DND-41 (cell line): ENCODE measurements around the gene TRAF2.

ENCODE experiments used
- ATAC-seq: fragments of 200-7000 bp; cut with Tn5 transposase; 3 replicates; pipeline ENCODE4 v1.9.1; 2021; ENCODE audit warnings: low read depth; ENCODE audit not compliant: insufficient read depth
- DNase-seq: peaks from one replicate; pipeline ENCODE4 v3.0.0-alpha.2; 2020
- H2AFZ ChIP-seq: 2 replicates; pipeline ENCODE4 v1.6.0; 2012; ENCODE audit warnings: low read depth, low read length
- H3K27ac ChIP-seq: 2 replicates; pipeline ENCODE4 v1.5.1; 2012; ENCODE audit warnings: low read length, inconsistent platforms
- H3K27me3 ChIP-seq: fragments of 200-600 bp; sonication (generic); 2 replicates; pipeline ENCODE4 v1.6.0; 2012; ENCODE audit warnings: low read length, mild to moderate bottlenecking, inconsistent platforms; ENCODE audit not compliant: insufficient read depth, poor library complexity
- H3K36me3 ChIP-seq: 2 replicates; pipeline ENCODE4 v1.5.1; 2012; ENCODE audit warnings: low read length, inconsistent platforms; ENCODE audit not compliant: insufficient read depth
- H3K4me1 ChIP-seq: 2 replicates; pipeline ENCODE4 v1.5.1; 2012; ENCODE audit warnings: mild to moderate bottlenecking, low read length; ENCODE audit not compliant: insufficient read depth
- H3K4me2 ChIP-seq: 2 replicates; pipeline ENCODE4 v1.6.0; 2012; ENCODE audit warnings: mild to moderate bottlenecking, moderate library complexity, low read length, inconsistent platforms; ENCODE audit not compliant: insufficient read depth
- H3K4me3 ChIP-seq, 2 experiments: fragments of 200-600 bp in 1 of 2; shearing (Covaris generic) in 1 of 2; 2 replicates each; pipeline ENCODE4 v1.5.1; 2012 to 2016; ENCODE audit warnings: inconsistent platforms in 2 of 2, low read length in 2 of 2, mild to moderate bottlenecking in 2 of 2, low read depth in 1 of 2, moderate library complexity in 1 of 2
- H3K79me2 ChIP-seq: 2 replicates; pipeline ENCODE4 v1.6.0; 2012; ENCODE audit warnings: low read length, inconsistent platforms; ENCODE audit not compliant: insufficient read depth
- H3K9ac ChIP-seq: 2 replicates; pipeline ENCODE4 v1.6.0; 2012; ENCODE audit warnings: low read depth, mild to moderate bottlenecking, inconsistent platforms, low read length, moderate library complexity
- H3K9me3 ChIP-seq: 2 replicates; pipeline ENCODE4 v1.5.1; 2012; ENCODE audit warnings: low read length, moderate library complexity, mild to moderate bottlenecking, inconsistent platforms; ENCODE audit not compliant: insufficient read depth, severe bottlenecking
- H4K20me1 ChIP-seq: 2 replicates; pipeline ENCODE4 v1.6.0; 2012; ENCODE audit warnings: low read length; ENCODE audit not compliant: insufficient read depth
- CTCF ChIP-seq: IDR thresholded peaks from 2 replicates; pipeline ENCODE4 v1.5.1; 2012; ENCODE audit warnings: borderline replicate concordance, low read length, moderate library complexity, mild to moderate bottlenecking; ENCODE audit not compliant: poor library complexity, severe bottlenecking; ENCODE audit errors: extremely low read depth
- EZH2 ChIP-seq: IDR thresholded peaks from 3 replicates; pipeline ENCODE4 v1.6.1; 2012; ENCODE audit warnings: borderline replicate concordance, low read depth, mild to moderate bottlenecking, moderate library complexity, low read length, inconsistent platforms; ENCODE audit not compliant: severe bottlenecking

TRAF2 gene

GRCh38 chr9:136945333-136946227 is 59.3 kb downstream of the TRAF2 start:
- Histone ChIP-seq H3K27ac (no peak overlapping the region), H3K36me3 (peaks cover 24% of the 10 kb centered on the region), H3K9ac (no peak overlapping the region), H4K20me1 (peaks cover 17% of the 10 kb centered on the region), H3K27me3 (no peaks in the 10 kb centered on the region), H3K4me3 (peak overlapping the region in 1 of 2 experiments; percentile 36; a peak in 1 of 4 replicates), H2AFZ (0 out of 2 replicates have a peak overlapping the region, but pooled peaks have one; percentile 60), H3K9me3 (no peaks in the 10 kb centered on the region), H3K4me1 (peaks cover 41% of the 10 kb centered on the region), H3K79me2 (peaks cover 23% of the 10 kb centered on the region), H3K4me2 (peak overlapping the region; percentile 50; the same call in 1 of the 2 replicates)
- TF ChIP-seq CTCF (no peak), EZH2 (no peak)
- ATAC-seq (no peak), DNase-seq (no peak)

- H3K4me3 ChIP-seq: no peak overlapping the region
- peaks cover 15% of the 10 kb centered on the region for H3K36me3 ChIP-seq
- H4K20me1 ChIP-seq: peaks cover 13% of the 10 kb centered on the region
- no peak overlapping the region for H2AFZ ChIP-seq
- TF ChIP-seq CTCF: no peak
- H3K9ac ChIP-seq: no peak overlapping the region
- H3K79me2 ChIP-seq: peaks cover 20% of the 10 kb centered on the region
- no peak for DNase-seq
- no peak overlapping the region for H3K4me2 ChIP-seq
- peaks cover 45% of the 10 kb centered on the region for H3K4me1 ChIP-seq
- no peak for ATAC-seq
- no peaks in the 10 kb centered on the region for H3K9me3 ChIP-seq
- no peak overlapping the region for H3K27ac ChIP-seq
- no peaks in the 10 kb centered on the region for H3K27me3 ChIP-seq
Measured at GRCh38 chr9:136946228-136947027, 60.1 kb downstream of the TRAF2 start.

GRCh38 chr9:136947028-136947891 is 60.9 kb downstream of the TRAF2 start:
- no peak for TF ChIP-seq EZH2
- no peak for TF ChIP-seq CTCF
- no peaks in the 10 kb centered on the region for H3K27me3 ChIP-seq
- DNase-seq: no peak
- H2AFZ ChIP-seq: no peak overlapping the region
- H3K79me2 ChIP-seq: peaks cover 19% of the 10 kb centered on the region
- H3K9me3 ChIP-seq: no peaks in the 10 kb centered on the region
- no peak overlapping the region for H3K4me2 ChIP-seq
- H3K4me3 ChIP-seq: no peak overlapping the region
- peaks cover 7% of the 10 kb centered on the region for H3K36me3 ChIP-seq
- no peak overlapping the region for H3K9ac ChIP-seq
- no peak overlapping the region for H3K27ac ChIP-seq
- peaks cover 13% of the 10 kb centered on the region for H4K20me1 ChIP-seq
- peaks cover 39% of the 10 kb centered on the region for H3K4me1 ChIP-seq
- ATAC-seq: no peak
